A172 (cell line): ENCODE results near the gene LRGUK. TPM values are rescaled to one million over a fixed set of nuclear protein-coding genes. Genes with fewer than 3 reads are reported as not detected.

Experiments used
- DNase-seq: peaks from one replicate; pipeline ENCODE4 v3.0.0-alpha.2; 2015; ENCODE audit warnings: low spot score
- total RNA-seq: library from RNA; depleted of rRNA; stranded (reverse); fragments of >200 nt; shearing (Covaris generic); gene quantifications from 2 replicates; pipeline ENCODE4 v1.2.3, GENCODE V29; 2014

The LRGUK gene
- total RNA-seq, 1 experiment from 2014 or later, result 0.10 TPM

GRCh38 chr7:134128829-134129228, 1.7 kb downstream of the LRGUK start:
- DNase-seq, result no peak

DNA sequence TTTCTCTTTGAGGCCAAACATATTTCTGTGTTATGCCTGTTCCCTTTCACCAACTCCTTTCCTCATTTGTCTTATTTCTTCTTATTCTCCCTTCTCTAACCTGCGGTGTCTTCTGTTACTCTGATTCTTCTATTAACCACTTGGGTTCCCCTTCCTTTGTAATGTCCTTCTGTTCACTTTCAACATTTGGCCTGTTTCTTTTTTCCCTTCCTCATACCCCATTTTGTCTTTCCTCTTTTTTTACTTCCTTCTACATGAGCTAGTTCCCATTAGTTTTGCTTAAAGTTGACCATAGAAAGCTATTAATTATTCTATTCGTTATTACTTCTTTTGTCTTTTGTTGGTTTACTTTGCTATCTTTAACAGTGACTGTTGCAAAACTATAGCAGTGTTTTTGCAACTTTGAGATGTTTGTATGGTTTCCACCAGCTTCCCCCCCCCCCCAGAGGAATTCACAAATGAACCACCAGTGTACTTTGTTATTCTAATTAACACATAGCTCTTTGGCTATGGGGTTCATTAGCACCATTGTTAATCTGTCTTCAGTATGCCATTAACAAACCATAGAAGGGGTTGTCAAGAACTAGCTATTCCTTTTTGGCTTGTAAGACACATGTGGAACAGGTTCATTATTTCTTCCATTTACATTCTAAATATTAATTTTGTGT, 2.9 kb downstream of the LRGUK start:
- no peak for DNase-seq

- DNase-seq, result no peak
Observed at GRCh38 chr7:134134004-134134403, 6.9 kb downstream of the LRGUK start.

DNA sequence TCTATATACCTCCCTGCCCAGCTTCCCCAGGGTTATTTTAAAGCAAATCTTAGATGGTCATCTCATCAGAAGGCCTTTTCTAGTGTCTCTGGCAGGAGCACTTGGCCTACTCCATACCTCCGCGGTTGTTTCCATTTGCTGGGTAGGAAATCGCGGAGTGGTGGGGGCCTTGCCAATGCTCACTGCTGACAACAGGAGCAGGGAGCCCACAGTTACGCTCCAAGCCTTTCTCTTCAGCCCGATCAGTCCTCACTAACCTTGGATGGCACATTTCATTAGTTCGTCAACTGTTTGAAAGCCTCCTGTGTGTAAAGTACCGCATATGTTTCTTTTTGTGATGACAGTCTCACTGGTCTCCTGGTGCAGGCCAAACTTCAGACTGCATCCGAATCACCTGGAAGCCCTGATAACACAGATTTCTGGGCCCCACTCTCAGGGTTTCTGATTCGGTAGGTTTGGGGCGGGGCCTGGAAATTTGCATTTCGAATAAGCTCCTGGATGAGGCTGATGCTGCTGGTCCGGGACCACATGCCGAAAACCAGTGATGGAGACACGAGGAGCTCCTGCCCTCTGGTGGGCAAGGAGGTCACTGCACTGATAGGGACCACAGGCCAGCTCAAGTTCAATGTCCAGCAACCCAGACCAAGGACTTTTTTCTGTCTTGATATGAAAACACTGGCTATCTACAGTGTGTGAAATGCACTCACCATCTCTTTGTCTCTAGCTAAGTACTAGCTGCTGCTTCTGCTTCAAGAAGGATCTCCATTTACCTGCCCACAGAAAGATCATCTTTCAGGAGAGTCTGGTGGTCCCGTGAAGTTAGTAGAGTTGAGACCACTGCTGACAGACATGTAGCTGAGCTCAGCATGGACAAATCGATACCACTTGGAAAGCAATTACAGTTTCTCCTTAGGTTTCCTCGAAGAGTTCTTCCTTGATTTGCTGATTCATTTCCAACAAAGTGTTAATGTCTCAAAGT, 14.0 kb downstream of the LRGUK start:
- DNase-seq, result peak; percentile 48

DNA sequence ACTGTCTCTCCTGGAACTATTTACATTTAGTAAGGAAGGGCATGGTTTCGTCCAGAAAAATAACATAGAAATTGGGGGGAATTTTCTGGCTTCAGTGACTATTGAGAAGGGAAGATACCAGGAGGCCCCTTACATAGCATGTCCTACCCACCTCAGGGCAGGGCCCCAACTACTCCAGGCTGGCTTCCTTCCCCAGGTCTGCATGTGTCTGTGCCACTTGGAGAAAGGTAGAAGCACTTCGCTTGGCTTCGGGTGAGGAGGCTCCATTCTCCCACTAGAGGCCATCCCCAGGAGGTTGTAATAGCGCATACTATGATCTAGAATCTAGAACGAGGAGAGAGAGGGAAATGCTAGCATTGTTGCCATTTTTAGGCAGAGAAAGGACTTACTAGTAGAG, 14.7 kb downstream of the LRGUK start:
- no peak for DNase-seq

DNA sequence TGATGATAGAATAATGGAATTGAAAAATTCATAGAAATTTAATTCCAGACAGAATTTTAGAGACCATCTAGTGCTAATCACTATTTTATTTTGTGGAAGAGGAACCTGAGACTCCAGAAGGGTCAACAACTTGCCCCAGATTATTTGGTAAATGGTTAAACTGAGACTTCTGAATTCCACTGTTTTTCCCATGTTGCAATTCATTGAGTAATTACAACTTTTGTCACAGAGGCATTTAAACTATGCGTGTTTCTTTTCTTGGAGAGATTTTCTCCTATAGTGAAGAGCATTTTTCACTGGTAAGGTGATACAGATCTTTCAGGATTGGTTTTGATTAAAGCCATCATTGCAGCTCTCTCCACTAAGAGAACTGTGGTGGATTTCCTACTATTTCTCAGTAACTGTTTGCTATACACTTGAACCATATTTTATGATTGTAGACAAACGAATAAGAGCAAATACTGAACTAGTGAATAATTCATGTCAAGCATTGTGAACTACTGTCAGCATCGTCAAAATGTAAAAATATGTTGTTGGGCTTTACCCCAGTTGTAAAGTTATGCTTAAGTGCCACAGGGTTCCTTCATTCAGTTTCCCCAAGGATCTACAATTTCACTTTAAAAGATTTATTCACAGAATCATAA, 26.5 kb downstream of the LRGUK start:
- no peak for DNase-seq

GRCh38 chr7:134154581-134155130, 27.5 kb downstream of the LRGUK start:
- no peak for DNase-seq

GRCh38 chr7:134155206-134155605, 28.1 kb downstream of the LRGUK start:
- DNase-seq, result no peak

- DNase-seq, result no peak
Observed at GRCh38 chr7:134155871-134156270, 28.7 kb downstream of the LRGUK start.

- no peak for DNase-seq
Observed at GRCh38 chr7:134165252-134165651, 38.1 kb downstream of the LRGUK start.

GRCh38 chr7:134167250-134167649, 40.1 kb downstream of the LRGUK start:
- DNase-seq, result no peak

DNA sequence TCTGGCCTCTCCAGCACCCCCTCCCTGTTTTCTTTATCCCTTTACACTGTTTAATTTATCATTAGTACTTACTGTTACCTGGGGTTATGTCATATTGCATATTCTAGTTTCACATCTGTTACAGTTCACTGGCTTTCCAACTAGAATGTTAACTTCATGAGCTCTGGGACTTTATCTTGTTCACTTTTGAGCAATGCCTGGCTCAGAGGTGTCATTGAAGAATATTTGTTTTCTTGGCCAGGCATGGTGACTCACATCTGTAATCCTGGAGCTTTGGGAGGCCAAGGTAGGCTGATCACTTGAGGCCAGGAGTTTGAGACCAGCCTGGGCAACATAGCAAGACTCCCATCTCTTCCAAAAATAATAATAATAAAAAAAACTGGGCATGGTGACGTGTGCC, 40.7 kb downstream of the LRGUK start:
- DNase-seq, result no peak

DNA sequence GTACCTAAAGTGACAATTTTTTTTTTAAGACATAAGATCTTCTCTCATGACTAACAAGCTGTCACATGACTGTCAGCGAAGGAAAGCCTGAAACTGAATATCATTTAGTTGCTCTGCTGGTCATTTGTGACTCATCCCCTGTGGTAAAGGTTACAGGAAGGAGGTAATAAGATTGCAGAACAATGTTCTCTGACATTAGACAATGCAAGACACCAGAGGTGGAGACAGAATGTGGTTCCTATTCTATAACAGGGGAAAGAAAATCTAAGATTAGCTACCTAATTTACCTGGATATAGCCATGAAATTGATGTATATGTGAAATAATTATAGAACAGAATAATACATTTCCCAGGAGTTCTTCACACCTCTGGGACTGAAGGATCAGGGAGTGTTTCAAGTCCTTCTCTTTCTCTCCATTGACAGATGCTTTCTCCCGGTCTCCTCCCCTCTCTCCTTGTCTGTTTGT, 47.7 kb downstream of the LRGUK start:
- DNase-seq, result peak; percentile 85

DNA sequence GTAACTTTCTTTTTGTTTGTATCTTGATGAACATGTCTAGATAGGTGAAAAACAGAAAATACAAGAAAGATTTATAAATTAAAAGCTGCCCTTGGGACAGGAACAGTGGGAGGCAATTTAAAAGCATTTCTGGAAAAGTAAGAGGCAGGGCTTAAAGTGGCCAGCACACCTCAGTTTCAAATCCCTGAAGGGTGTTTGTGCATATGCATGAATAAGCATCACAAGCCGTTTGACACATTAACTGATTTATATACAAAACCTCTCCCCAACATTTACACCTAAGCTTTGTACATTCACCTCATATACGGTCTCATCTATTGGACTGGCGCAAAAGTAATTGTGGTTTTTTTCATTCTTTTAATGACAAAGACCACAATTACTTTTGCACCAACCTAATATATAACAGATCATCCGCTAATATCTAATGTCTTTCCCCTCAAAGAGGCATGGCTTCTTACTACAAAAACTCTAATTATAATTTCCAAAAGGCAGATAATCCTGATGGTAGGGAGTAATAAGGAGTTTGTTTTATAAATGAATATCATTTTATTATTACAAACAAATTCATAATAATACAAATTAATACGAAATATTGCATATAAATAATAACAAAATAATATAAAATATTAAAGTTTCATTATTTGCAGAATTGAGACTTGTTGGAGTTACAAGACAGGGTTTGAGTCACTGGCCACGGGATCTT, 48.3 kb downstream of the LRGUK start:
- DNase-seq, result no peak

- no peak for DNase-seq
Observed at GRCh38 chr7:134176037-134176350, 48.9 kb downstream of the LRGUK start.

- DNase-seq, result no peak
Observed at GRCh38 chr7:134179036-134180011, 52.2 kb downstream of the LRGUK start.

DNA sequence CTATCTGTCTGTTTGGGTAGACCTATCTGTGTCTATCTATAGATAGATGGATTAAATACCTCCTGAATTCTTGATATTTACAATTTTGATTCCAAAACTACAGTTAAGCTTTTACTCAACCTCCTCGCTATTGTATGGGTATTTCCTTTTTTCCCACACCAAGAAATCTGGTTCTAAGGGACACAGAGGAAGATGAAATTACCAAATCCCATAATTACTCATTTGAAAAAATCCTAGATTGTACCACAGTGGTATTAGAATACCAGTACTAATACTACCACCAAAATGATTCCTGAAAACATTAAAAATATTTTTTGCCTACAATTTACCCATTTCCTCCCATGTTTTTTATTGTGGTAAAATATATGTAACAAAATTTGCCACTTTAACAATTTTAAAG, 53.2 kb downstream of the LRGUK start:
- DNase-seq, result no peak

DNA sequence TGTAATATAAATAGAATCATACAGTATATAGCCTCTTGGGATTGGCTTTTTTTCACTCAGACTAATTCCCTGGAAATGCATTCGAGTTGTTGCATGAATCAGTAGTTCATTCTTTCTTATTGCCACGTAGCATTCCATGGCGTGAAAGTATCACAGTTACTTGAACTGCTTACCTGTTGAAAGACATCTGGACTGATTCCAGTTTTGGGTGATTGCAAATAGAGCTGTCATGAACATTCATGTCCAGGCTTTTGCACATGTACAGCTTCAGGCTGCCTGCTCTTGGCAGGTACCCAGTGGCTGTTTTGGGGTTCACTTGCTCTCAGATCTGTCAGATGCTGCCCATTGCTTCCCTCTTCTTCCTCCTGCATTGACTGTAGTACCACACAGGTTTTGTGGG, 54.9 kb downstream of the LRGUK start:
- DNase-seq, result no peak

DNA sequence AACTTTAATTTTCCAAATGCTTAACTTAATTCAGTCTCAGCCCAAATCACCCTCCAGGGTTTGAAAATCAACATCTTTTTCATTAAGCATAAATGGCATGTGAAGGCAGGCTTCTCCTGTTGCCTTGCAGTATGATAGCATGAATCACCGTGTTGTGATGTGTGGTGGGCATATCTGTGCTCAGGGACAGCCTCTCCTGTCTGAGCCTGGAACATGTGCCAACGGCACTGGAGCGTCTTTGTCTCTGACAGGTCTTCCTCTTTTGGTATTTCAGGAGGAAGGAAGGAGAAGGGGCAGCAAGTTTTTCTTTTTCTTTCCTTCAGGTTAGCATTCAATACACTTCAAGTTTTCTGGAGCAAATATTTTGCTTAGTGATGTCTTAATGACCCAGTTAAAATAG, 57.6 kb downstream of the LRGUK start:
- no peak for DNase-seq

GRCh38 chr7:134186027-134186426, 58.9 kb downstream of the LRGUK start:
- DNase-seq, result no peak
